Panc1 (cell line): ENCODE results near the gene PNPO. TPM values are rescaled to one million over a fixed set of nuclear protein-coding genes. Genes with fewer than 3 reads are reported as not detected.

ENCODE experiments used
- ATAC-seq: fragments of 200-7000 bp; cut with Tn5 transposase; 2 replicates; pipeline ENCODE4 v1.9.1; 2020; ENCODE audit warnings: mild to moderate bottlenecking, moderate library complexity
- BruUV-seq: library from RNA; stranded (reverse); fragments of 400-500 nt; replicated peaks from 2 replicates; lab custom pipeline; 2021; lab: Mats Ljungman, UMichigan
- CTCF ChIA-PET: fragments of 300-600 bp; sonication (Branson Sonifier 250); formaldehyde crosslinking; loops from one replicate; lab custom pipeline; 2022; ENCODE audit warnings: antibody characterized with exemption; lab: Charles Lee
- POLR2A ChIA-PET: fragments of 300-600 bp; sonication (Branson Sonifier 250); formaldehyde crosslinking; loops from one replicate; lab custom pipeline; 2022; ENCODE audit warnings: antibody characterized with exemption; lab: Charles Lee
- DNase-seq: peaks from one replicate; pipeline ENCODE4 v3.0.0-alpha.2; 2010; ENCODE audit warnings: low read depth, low spot score
- H3K27ac ChIP-seq: 2 replicates; pipeline ENCODE4 v1.5.1; 2011; ENCODE audit warnings: mild to moderate bottlenecking, low read length, inconsistent platforms
- H3K27me3 ChIP-seq: fragments of 200-500 bp; sonication (Bioruptor generic); 2 replicates; pipeline ENCODE4 v1.6.0; 2014; ENCODE audit warnings: low read length, inconsistent platforms; ENCODE audit not compliant: control insufficient read depth, insufficient read depth
- H3K36me3 ChIP-seq: fragments of 200-500 bp; sonication (Bioruptor generic); 2 replicates; pipeline ENCODE4 v1.5.1; 2014; ENCODE audit warnings: inconsistent platforms, mild to moderate bottlenecking, low read length, moderate library complexity; ENCODE audit not compliant: control insufficient read depth, insufficient read depth
- H3K4me1 ChIP-seq: 2 replicates; pipeline ENCODE4 v1.5.1; 2011; ENCODE audit warnings: inconsistent platforms, mild to moderate bottlenecking, low read length, moderate library complexity; ENCODE audit not compliant: control insufficient read depth, insufficient read depth
- H3K4me3 ChIP-seq, 2 experiments: 2 replicates each; pipeline ENCODE4 v1.5.1; 2011 to 2012; ENCODE audit warnings: low read depth in 2 of 2, low read length in 2 of 2, mild to moderate bottlenecking in 2 of 2, inconsistent platforms in 1 of 2, moderate library complexity in 1 of 2
- H3K9me3 ChIP-seq: fragments of 200-500 bp; sonication (Bioruptor generic); 2 replicates; pipeline ENCODE4 v1.5.1; 2014; ENCODE audit warnings: low read depth, mild to moderate bottlenecking, inconsistent platforms, low read length, moderate library complexity; ENCODE audit not compliant: control insufficient read depth, insufficient read depth
- CTCF ChIP-seq: fragments of 450-650 bp; IDR thresholded peaks from 2 replicates; pipeline ENCODE4 v1.5.1; 2017; ENCODE audit warnings: mild to moderate bottlenecking
- POLR2AphosphoS5 ChIP-seq: IDR thresholded peaks from 2 replicates; pipeline ENCODE4 v1.6.1; 2012; ENCODE audit warnings: mild to moderate bottlenecking, low read depth, low read length, moderate library complexity
- SIN3A ChIP-seq: IDR thresholded peaks from 2 replicates; pipeline ENCODE4 v1.6.1; 2012; ENCODE audit warnings: low read depth, mild to moderate bottlenecking, low read length, moderate library complexity, borderline replicate concordance; ENCODE audit not compliant: insufficient read depth
- TCF7L2 ChIP-seq: IDR thresholded peaks from 2 replicates; pipeline ENCODE4 v1.6.1; 2011; ENCODE audit warnings: mild to moderate bottlenecking, low read depth, low read length, inconsistent platforms
- in situ Hi-C: cut with HindIII; loops from 2 replicates; pipeline ENCODE4 v1.10.0; 2016; ENCODE audit warnings: low sequenced_read_pairs, low pct_unique_long_range_greater_than_20kb
- intact Hi-C: fragments of 100-400 bp; cut with micrococcal nuclease; formaldehyde crosslinking; loops from one replicate; pipeline ENCODE4 v1.10.0; 2022; ENCODE audit not compliant: unreplicated experiment
- total RNA-seq: library from RNA; stranded (reverse); gene quantifications from one replicate; pipeline ENCODE4 v1.2.1, GENCODE V29; 2021; ENCODE audit not compliant: unreplicated experiment
- TF ChIP-seq, protein P1 (sequence below), 2 experiments: IDR thresholded peaks; 2 replicates each; pipeline ENCODE4 v1.6.1; 2011 to 2012; ENCODE audit warnings: low read depth in 2 of 2, control low read depth in 1 of 2, low read length in 1 of 2, mild to moderate bottlenecking in 1 of 2, moderate library complexity in 1 of 2; ENCODE audit not compliant: insufficient read depth in 1 of 2

PNPO gene
- total RNA-seq, 1 experiment from 2014 or later, result 20.1 TPM

- H3K27me3 ChIP-seq, result no peaks in the 10 kb centered on the region
- no peaks in the 10 kb centered on the region for H3K36me3 ChIP-seq
- no peak overlapping the region for H3K27ac ChIP-seq
- no peak for TF ChIP-seq POLR2AphosphoS5
- TF ChIP-seq, protein P1, sequence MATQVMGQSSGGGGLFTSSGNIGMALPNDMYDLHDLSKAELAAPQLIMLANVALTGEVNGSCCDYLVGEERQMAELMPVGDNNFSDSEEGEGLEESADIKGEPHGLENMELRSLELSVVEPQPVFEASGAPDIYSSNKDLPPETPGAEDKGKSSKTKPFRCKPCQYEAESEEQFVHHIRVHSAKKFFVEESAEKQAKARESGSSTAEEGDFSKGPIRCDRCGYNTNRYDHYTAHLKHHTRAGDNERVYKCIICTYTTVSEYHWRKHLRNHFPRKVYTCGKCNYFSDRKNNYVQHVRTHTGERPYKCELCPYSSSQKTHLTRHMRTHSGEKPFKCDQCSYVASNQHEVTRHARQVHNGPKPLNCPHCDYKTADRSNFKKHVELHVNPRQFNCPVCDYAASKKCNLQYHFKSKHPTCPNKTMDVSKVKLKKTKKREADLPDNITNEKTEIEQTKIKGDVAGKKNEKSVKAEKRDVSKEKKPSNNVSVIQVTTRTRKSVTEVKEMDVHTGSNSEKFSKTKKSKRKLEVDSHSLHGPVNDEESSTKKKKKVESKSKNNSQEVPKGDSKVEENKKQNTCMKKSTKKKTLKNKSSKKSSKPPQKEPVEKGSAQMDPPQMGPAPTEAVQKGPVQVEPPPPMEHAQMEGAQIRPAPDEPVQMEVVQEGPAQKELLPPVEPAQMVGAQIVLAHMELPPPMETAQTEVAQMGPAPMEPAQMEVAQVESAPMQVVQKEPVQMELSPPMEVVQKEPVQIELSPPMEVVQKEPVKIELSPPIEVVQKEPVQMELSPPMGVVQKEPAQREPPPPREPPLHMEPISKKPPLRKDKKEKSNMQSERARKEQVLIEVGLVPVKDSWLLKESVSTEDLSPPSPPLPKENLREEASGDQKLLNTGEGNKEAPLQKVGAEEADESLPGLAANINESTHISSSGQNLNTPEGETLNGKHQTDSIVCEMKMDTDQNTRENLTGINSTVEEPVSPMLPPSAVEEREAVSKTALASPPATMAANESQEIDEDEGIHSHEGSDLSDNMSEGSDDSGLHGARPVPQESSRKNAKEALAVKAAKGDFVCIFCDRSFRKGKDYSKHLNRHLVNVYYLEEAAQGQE (IDR thresholded peaks at IDR 0.05; ENCODE audit: insufficient read depth in 1 of 2, low read depth in 2 of 2, low read length in 1 of 2), result no peak
- TF ChIP-seq SIN3A, result no peak
- TF ChIP-seq CTCF, result no peak
- no peak for TF ChIP-seq TCF7L2
- intact Hi-C loops (no loop called here), in situ Hi-C loops (no loop called here)
- ATAC-seq, result no peak
- ChIA-PET CTCF (interaction anchor here (0.7 to 1.5 kb wide), 2 partner anchors 15 to 61 kb away, joined by 3 to 6 read pairs; partner anchors contain the start of gene CDK5RAP3), POLR2A (interaction anchor here (0.6 to 1.1 kb wide), 2 partner anchors 14 to 651 kb away, joined by 3 to 14 read pairs; no protein-coding TSS in a partner anchor)
- no peak overlapping the region for H3K4me3 ChIP-seq
- no peak for DNase-seq
- no peaks in the 10 kb centered on the region for H3K9me3 ChIP-seq
- H3K4me1 ChIP-seq, result peaks cover 16% of the 10 kb centered on the region
- BruUV-seq, result no TSS peak
Observed at GRCh38 chr17:47955497-47956461, 14.4 kb downstream of the PNPO start.

- Histone ChIP-seq H3K9me3 (no peaks in the 10 kb centered on the region), H3K27me3 (no peaks in the 10 kb centered on the region), H3K4me3 (no peak overlapping the region), H3K4me1 (peaks cover 16% of the 10 kb centered on the region), H3K36me3 (no peaks in the 10 kb centered on the region), H3K27ac (no peak overlapping the region)
- in situ Hi-C loops (no loop called here), intact Hi-C loops (no loop called here)
- BruUV-seq, result no TSS peak
- no peak for DNase-seq
- CTCF ChIA-PET, result interaction anchor here (0.6 to 1.6 kb wide), 4 partner anchors 10 to 118 kb away, joined by 3 to 7 read pairs (median 4); partner anchors contain the start of gene CDK5RAP3
- TF ChIP-seq POLR2AphosphoS5 (no peak), TCF7L2 (no peak), CTCF (no peak), SIN3A (no peak)
- TF ChIP-seq, protein P1 (IDR thresholded peaks at IDR 0.05; ENCODE audit: insufficient read depth in 1 of 2, low read depth in 2 of 2, low read length in 1 of 2), result no peak
- POLR2A ChIA-PET, result interaction anchor here (0.6 kb wide), 1 partner anchor 264 kb away, joined by 11 read pairs; no protein-coding TSS in a partner anchor
- peak; percentile 11; the same call in 1 of the 2 replicates for ATAC-seq
Observed at GRCh38 chr17:47956791-47957590, 15.6 kb downstream of the PNPO start.
